Natural killer cell treated with Interleukin-12 subunit alpha and Interleukin-12 subunit beta and Interleukin-15 and Interleukin-18, amount 100 ng/mL, for 72 hours (primary cell): Measurements from ENCODE around the gene TYK2. TPM values are rescaled to one million over a fixed set of nuclear protein-coding genes. Genes with fewer than 3 reads are reported as not detected.

Experiments used
- ATAC-seq, 2 donors: fragments of 150-1000 bp; cut with Tn5 transposase in 1 of 2; sonication (Bioruptor Pico), chemical (Tn5 transposase) in 1 of 2; 2 replicates each; pipeline ENCODE4 v1.10.0; 2021
- DNase-seq: peaks from one replicate; pipeline ENCODE4 v3.0.0; 2022; ENCODE audit warnings: low spot score
- H3K27ac Mint-ChIP-seq, 2 donors: 1 replicate in 1 of 2; 2 replicates in 1 of 2; pipeline ENCODE4 v1.8.0; 2022; ENCODE audit warnings: mixed read lengths in 2 of 2, mild to moderate bottlenecking in 1 of 2, moderate library complexity in 1 of 2
- H3K27me3 Mint-ChIP-seq, 2 donors: 1 replicate in 1 of 2; 2 replicates in 1 of 2; pipeline ENCODE4 v1.8.0; 2022; ENCODE audit warnings: mixed read lengths in 2 of 2
- H3K36me3 Mint-ChIP-seq: one replicate; pipeline ENCODE4 v1.8.0; 2022; ENCODE audit warnings: mixed read lengths
- H3K4me1 Mint-ChIP-seq, 2 donors: 1 replicate in 1 of 2; 2 replicates in 1 of 2; pipeline ENCODE4 v1.8.0; 2022; ENCODE audit warnings: low read depth in 2 of 2, mixed read lengths in 2 of 2, mild to moderate bottlenecking in 1 of 2
- H3K4me3 Mint-ChIP-seq: one replicate; pipeline ENCODE4 v1.8.0; 2022; ENCODE audit warnings: mixed read lengths
- H3K9me3 Mint-ChIP-seq: 2 replicates; pipeline ENCODE4 v1.8.0; 2022; ENCODE audit warnings: mixed read lengths
- total RNA-seq, 2 donors: library from RNA; stranded (reverse); gene quantifications; one replicate each; pipeline ENCODE4 v1.2.3, GENCODE V29; 2022

The TYK2 gene
- 100 to 1,000 TPM; 310 to 453 TPM for total RNA-seq

- no peaks in the 10 kb centered on the region for H3K9me3 Mint-ChIP-seq
- DNase-seq, result peak; percentile 99
- H3K36me3 Mint-ChIP-seq, result peaks cover 5% of the 10 kb centered on the region
- ATAC-seq, result peak; percentile 96 to 97
- peak within 1 kb of the TSS; percentile 97 for H3K4me3 Mint-ChIP-seq
- H3K27me3 Mint-ChIP-seq, result no peaks in the 10 kb centered on the region
- H3K4me1 Mint-ChIP-seq, result peaks cover 22 to 27% of the 10 kb centered on the region in 2 donors
- peak within 1 kb of the TSS; percentile 93 to 99 for H3K27ac Mint-ChIP-seq
These were observed at the start of gene TYK2 for GRCh38 chr19:10380313-10381102. Gene TYK2 (minus strand): TSS chr19:10380572. CDS start chr19:10378406, 2,166 bp downstream.

- Mint-ChIP-seq H3K4me3 (peak overlapping the region; percentile 74), H3K36me3 (no peaks in the 10 kb centered on the region), H3K27me3 (no peaks in the 10 kb centered on the region), H3K9me3 (peaks cover 6% of the 10 kb centered on the region), H3K27ac (peak overlapping the region; percentile 86 to 92), H3K4me1 (peaks cover 71 to 73% of the 10 kb centered on the region in 2 donors)
- ATAC-seq (no peak), DNase-seq (no peak)
These were observed 48.6 kb upstream of the TYK2 start for GRCh38 chr19:10428996-10429381.

GRCh38 chr19:10427169-10427568 lies 46.8 kb upstream of the TYK2 start:
- Mint-ChIP-seq H3K36me3 (no peaks in the 10 kb centered on the region), H3K27ac (peak overlapping the region; percentile 86 to 92), H3K4me3 (peak overlapping the region; percentile 74), H3K9me3 (peaks cover 6% of the 10 kb centered on the region), H3K27me3 (no peaks in the 10 kb centered on the region), H3K4me1 (peaks cover 74 to 78% of the 10 kb centered on the region in 2 donors)
- no peak for DNase-seq
- no peak for ATAC-seq

- Mint-ChIP-seq H3K27me3 (peaks cover 4 to 7% of the 10 kb centered on the region in 2 donors), H3K9me3 (peaks cover 6% of the 10 kb centered on the region), H3K4me1 (peaks cover 73% of the 10 kb centered on the region in 2 donors), H3K4me3 (peak overlapping the region; percentile 88), H3K36me3 (no peaks in the 10 kb centered on the region), H3K27ac (peak overlapping the region; percentile 86 to 92)
- ATAC-seq (peak; percentile 17 to 29), DNase-seq (no peak)
These were observed 43.8 kb upstream of the TYK2 start for GRCh38 chr19:10424011-10424637.

GRCh38 chr19:10422846-10423245 lies 42.5 kb upstream of the TYK2 start:
- no peak overlapping the region for H3K4me3 Mint-ChIP-seq
- DNase-seq (no peak), ATAC-seq (no peak)
- H3K27ac Mint-ChIP-seq, result no peak overlapping the region
- H3K4me1 Mint-ChIP-seq, result peaks cover 67 to 68% of the 10 kb centered on the region in 2 donors
- H3K9me3 Mint-ChIP-seq, result peaks cover 4% of the 10 kb centered on the region
- H3K36me3 Mint-ChIP-seq, result no peaks in the 10 kb centered on the region
- peaks cover 9 to 14% of the 10 kb centered on the region in 2 donors for H3K27me3 Mint-ChIP-seq

- no peaks in the 10 kb centered on the region for H3K36me3 Mint-ChIP-seq
- H3K27ac Mint-ChIP-seq, result peak overlapping the region; percentile 66 to 74
- no peak for ATAC-seq
- peak overlapping the region; percentile 94 for H3K4me3 Mint-ChIP-seq
- peaks cover 9 to 14% of the 10 kb centered on the region in 2 donors for H3K27me3 Mint-ChIP-seq
- DNase-seq, result no peak
- peaks cover under 1% of the 10 kb centered on the region for H3K9me3 Mint-ChIP-seq
- H3K4me1 Mint-ChIP-seq, result peaks cover 60% of the 10 kb centered on the region in 2 donors
These were observed 41.7 kb upstream of the TYK2 start for GRCh38 chr19:10422046-10422461.

GRCh38 chr19:10421240-10422045 lies 41.1 kb upstream of the TYK2 start:
- peak; percentile 86 for DNase-seq
- peak; percentile 21 to 62 for ATAC-seq
- peaks cover 11 to 14% of the 10 kb centered on the region in 2 donors for H3K27me3 Mint-ChIP-seq
- peak overlapping the region; percentile 66 to 74 for H3K27ac Mint-ChIP-seq
- H3K4me3 Mint-ChIP-seq, result peak overlapping the region; percentile 94
- H3K9me3 Mint-ChIP-seq, result no peaks in the 10 kb centered on the region
- no peaks in the 10 kb centered on the region for H3K36me3 Mint-ChIP-seq
- H3K4me1 Mint-ChIP-seq, result peaks cover 58 to 61% of the 10 kb centered on the region in 2 donors

- peak within 1 kb of the TSS; percentile 94 for H3K4me3 Mint-ChIP-seq
- ATAC-seq (no peak), DNase-seq (peak; percentile 81)
- peak within 1 kb of the TSS; percentile 66 to 81 for H3K27ac Mint-ChIP-seq
- H3K27me3 Mint-ChIP-seq, result peaks cover 11 to 14% of the 10 kb centered on the region in 2 donors
- H3K9me3 Mint-ChIP-seq, result no peaks in the 10 kb centered on the region
- H3K4me1 Mint-ChIP-seq, result peaks cover 58 to 64% of the 10 kb centered on the region in 2 donors
- H3K36me3 Mint-ChIP-seq, result no peaks in the 10 kb centered on the region
These were observed 40.3 kb upstream of the TYK2 start, which contains the start of gene PDE4A for GRCh38 chr19:10420444-10421239. Gene PDE4A (plus strand): TSS chr19:10420538. CDS start chr19:10420765, 227 bp downstream.

- H3K27me3 Mint-ChIP-seq, result peaks cover 11 to 14% of the 10 kb centered on the region in 2 donors
- no peaks in the 10 kb centered on the region for H3K9me3 Mint-ChIP-seq
- ATAC-seq, result peak in 1 of 2 donors; percentile 9
- peaks cover 58 to 62% of the 10 kb centered on the region in 2 donors for H3K4me1 Mint-ChIP-seq
- no peak for DNase-seq
- H3K4me3 Mint-ChIP-seq, result peak overlapping the region; percentile 93
- peak overlapping the region; percentile 37 to 81 for H3K27ac Mint-ChIP-seq
- no peaks in the 10 kb centered on the region for H3K36me3 Mint-ChIP-seq
These were observed 39.5 kb upstream of the TYK2 start for GRCh38 chr19:10419646-10420443.

- ATAC-seq, result no peak
- H3K9me3 Mint-ChIP-seq, result no peaks in the 10 kb centered on the region
- peak overlapping the region; percentile 37 to 81 for H3K27ac Mint-ChIP-seq
These were observed 38.9 kb upstream of the TYK2 start for GRCh38 chr19:10419200-10419645.

GRCh38 chr19:10418485-10419199 lies 38.3 kb upstream of the TYK2 start:
- H3K4me3 Mint-ChIP-seq, result peak overlapping the region; percentile 76
- no peak for ATAC-seq
- H3K36me3 Mint-ChIP-seq, result no peaks in the 10 kb centered on the region
- H3K9me3 Mint-ChIP-seq, result no peaks in the 10 kb centered on the region
- H3K27me3 Mint-ChIP-seq, result peaks cover 11 to 14% of the 10 kb centered on the region in 2 donors
- peaks cover 55 to 57% of the 10 kb centered on the region in 2 donors for H3K4me1 Mint-ChIP-seq
- DNase-seq, result no peak
- H3K27ac Mint-ChIP-seq, result peak overlapping the region; percentile 6 to 62

More at GRCh38 chr19:10419200-10419645, 38.9 kb upstream of the TYK2 start:
- peak overlapping the region; percentile 93 for H3K4me3 Mint-ChIP-seq
- DNase-seq, result no peak
- peaks cover 58% of the 10 kb centered on the region in 2 donors for H3K4me1 Mint-ChIP-seq
- no peaks in the 10 kb centered on the region for H3K36me3 Mint-ChIP-seq
- peaks cover 11 to 14% of the 10 kb centered on the region in 2 donors for H3K27me3 Mint-ChIP-seq

- peaks cover 50 to 53% of the 10 kb centered on the region in 2 donors for H3K4me1 Mint-ChIP-seq
- DNase-seq (no peak), ATAC-seq (no peak)
- H3K27me3 Mint-ChIP-seq, result peaks cover 11 to 14% of the 10 kb centered on the region in 2 donors
- H3K9me3 Mint-ChIP-seq, result no peaks in the 10 kb centered on the region
- H3K36me3 Mint-ChIP-seq, result no peaks in the 10 kb centered on the region
- peak overlapping the region; percentile 6 to 62 for H3K27ac Mint-ChIP-seq
- peak overlapping the region; percentile 76 for H3K4me3 Mint-ChIP-seq
These were observed 37.8 kb upstream of the TYK2 start for GRCh38 chr19:10418235-10418484.
